Measurements from ENCODE around the gene NIT1. TPM values are rescaled to one million over a fixed set of nuclear protein-coding genes. Genes with fewer than 3 reads are reported as not detected.

The NIT1 gene
- total and polyA plus RNA-seq, 2 of the 13 experiments (the other 11 are each of a cell fraction or from before 2014, with no cell fraction given): 22.7 to 31.0 TPM

- no peak for TF ChIP-seq ZBTB49 (CRISPR knock-in tag; IDR thresholded peaks at IDR 0.05; ENCODE audit: borderline replicate concordance)
- TF ChIP-seq ZNF616 (CRISPR knock-in tag; IDR thresholded peaks at IDR 0.05; ENCODE audit: low read depth): no peak
- TF ChIP-seq MTA3 (CRISPR knock-in tag; IDR thresholded peaks at IDR 0.05): no peak
- TF ChIP-seq ZNF709 (CRISPR knock-in tag; IDR thresholded peaks at IDR 0.05): peak; percentile 74; the same call in 1 of the 2 replicates
- TF ChIP-seq KDM5B (CRISPR knock-in tag; IDR thresholded peaks at IDR 0.05; ENCODE audit: borderline replicate concordance): peak; percentile 63
- no peak for TF ChIP-seq ZFP36L2 (CRISPR knock-in tag; IDR thresholded peaks at IDR 0.05)
- TF ChIP-seq BRF2 (CRISPR knock-in tag; IDR thresholded peaks at IDR 0.05): no peak
- TF ChIP-seq ZNF343 (CRISPR knock-in tag; IDR thresholded peaks at IDR 0.05): no peak; the same call in 1 of the 2 replicates
- TF ChIP-seq ZSCAN29 (CRISPR knock-in tag; conservative IDR thresholded peaks at IDR 0.05): no peak
- peak; percentile 70; the same call in 1 of the 2 replicates for TF ChIP-seq BORCS8-MEF2B (CRISPR knock-in tag; IDR thresholded peaks at IDR 0.05)
- TF ChIP-seq ELF3 (CRISPR knock-in tag; IDR thresholded peaks at IDR 0.05): no peak; the same call in 1 of the 2 replicates
- TF ChIP-seq PHB2 (IDR thresholded peaks at IDR 0.05; ENCODE audit: partially characterized antibody): no peak
- no peak for TF ChIP-seq TOPORS (CRISPR knock-in tag; IDR thresholded peaks at IDR 0.05)
- 0 out of 2 replicates have a peak, but pooled peaks have one; percentile 16 for TF ChIP-seq POGK (CRISPR knock-in tag; conservative IDR thresholded peaks at IDR 0.05)
- no peak for TF ChIP-seq ZNF749 (CRISPR knock-in tag; IDR thresholded peaks at IDR 0.05; ENCODE audit: borderline replicate concordance)
- peak; percentile 93 for TF ChIP-seq CHD2 (IDR thresholded peaks at IDR 0.05; ENCODE audit: low read depth, low read length)
- TF ChIP-seq ZNF747 (CRISPR knock-in tag; IDR thresholded peaks at IDR 0.05; ENCODE audit: borderline replicate concordance): peak; percentile 59; the same call in 1 of the 2 replicates
- TF ChIP-seq ZNF547 (CRISPR knock-in tag; IDR thresholded peaks at IDR 0.05): no peak; the same call in 1 of the 2 replicates
- TF ChIP-seq ZNF333 (CRISPR knock-in tag; IDR thresholded peaks at IDR 0.05; ENCODE audit: borderline replicate concordance): peak; percentile 95
- TF ChIP-seq ZNF678 (CRISPR knock-in tag; IDR thresholded peaks at IDR 0.05): no peak
- TF ChIP-seq DRAP1 (CRISPR knock-in tag; IDR thresholded peaks at IDR 0.05): peak; percentile 73
Observed at GRCh38 chr1:161165742-161166668, 48.1 kb downstream of the NIT1 start, which contains the start of gene PPOX (continued).
